ENCODE measurements around the gene AGRN.
A peak's percentile ranks its signal among the peaks of the same experiment; 100 is the strongest.

AGRN gene

GRCh38 chr1:996851-997712, 22.8 kb upstream of the AGRN start:
- Histone ChIP-seq H3K27me3 (ENCODE audit: insufficient read depth, low read length) (peaks cover 78% of the 10 kb centered on the region), H3K4me1 (ENCODE audit: insufficient read depth, low read length) (peaks cover 7% of the 10 kb centered on the region), H3K9me3 (ENCODE audit: insufficient read depth, low read depth, low read length) (no peaks in the 10 kb centered on the region), H3K9ac (ENCODE audit: low read depth, low read length) (no peak overlapping the region), H3K4me3 (ENCODE audit: low read length) (no peak overlapping the region), H3K36me3 (ENCODE audit: insufficient read depth, low read length) (no peaks in the 10 kb centered on the region), H3K27ac (ENCODE audit: low read depth, low read length) (no peak overlapping the region)
- WGBS, result 58% methylated on average over 24 of the region's 24 CpGs

DNA sequence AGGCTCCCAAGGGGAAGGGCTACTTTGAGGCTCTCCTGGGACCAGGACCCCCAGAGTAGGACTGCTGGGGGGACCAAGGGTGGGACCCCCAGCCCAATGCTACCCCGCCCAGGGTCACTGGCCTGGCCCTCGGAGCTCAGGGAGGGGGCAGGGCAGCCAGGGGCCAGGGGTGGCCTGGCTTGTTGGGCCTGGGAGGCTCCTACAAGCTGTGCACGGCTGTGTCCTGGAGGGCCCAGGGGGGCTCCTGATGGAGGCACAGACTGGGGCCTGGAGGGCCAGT, 22.3 kb upstream of the AGRN start:
- Histone ChIP-seq H3K27me3 (ENCODE audit: insufficient read depth, low read length) (peaks cover 78% of the 10 kb centered on the region), H3K9me3 (ENCODE audit: insufficient read depth, low read depth, low read length) (no peaks in the 10 kb centered on the region), H3K36me3 (ENCODE audit: insufficient read depth, low read length) (no peaks in the 10 kb centered on the region), H3K9ac (ENCODE audit: low read depth, low read length) (no peak overlapping the region), H3K4me3 (ENCODE audit: low read length) (no peak overlapping the region), H3K27ac (ENCODE audit: low read depth, low read length) (no peak overlapping the region), H3K4me1 (ENCODE audit: insufficient read depth, low read length) (peaks cover 7% of the 10 kb centered on the region)
- WGBS, result 57% methylated on average over 3 of the region's 3 CpGs

DNA sequence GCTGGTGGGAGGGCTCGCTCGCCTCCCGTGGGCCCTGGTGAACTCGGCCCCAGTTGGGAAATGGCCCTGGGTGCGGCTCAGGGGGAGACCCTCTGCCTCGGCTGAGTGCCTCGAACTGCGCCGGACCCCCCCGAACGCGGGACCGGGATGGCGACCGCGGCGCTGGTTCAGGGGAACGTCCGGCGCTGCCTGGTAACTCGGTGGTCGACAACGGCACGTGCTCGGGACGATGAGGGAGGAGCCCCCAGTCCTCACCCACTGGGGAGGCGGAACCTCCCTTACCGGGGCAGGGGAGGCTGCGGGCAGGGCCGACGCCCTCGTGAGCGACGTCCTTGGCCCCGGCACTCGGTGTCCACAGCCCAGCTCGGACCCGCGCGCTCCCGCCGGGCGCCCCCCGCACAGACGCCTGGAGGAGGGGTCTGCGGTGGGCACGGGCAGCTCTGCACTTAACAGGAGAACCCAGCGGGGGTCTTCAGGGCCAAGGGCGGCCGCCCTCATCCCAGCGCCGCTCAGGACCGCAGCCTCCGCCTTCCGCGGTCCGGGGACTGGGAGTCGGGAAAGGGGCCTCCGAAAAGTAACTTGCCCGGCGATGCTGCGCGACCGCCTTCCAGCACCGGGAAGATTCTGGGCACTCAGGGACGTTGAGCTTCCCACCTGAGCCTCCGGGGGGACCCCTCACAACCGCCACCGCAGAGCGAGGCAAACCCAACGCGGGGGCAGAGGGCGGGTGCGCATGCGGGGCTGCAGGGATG, 21.8 kb upstream of the AGRN start:
- Histone ChIP-seq H3K27me3 (ENCODE audit: insufficient read depth, low read length) (peaks cover 79% of the 10 kb centered on the region), H3K4me1 (ENCODE audit: insufficient read depth, low read length) (peaks cover 7% of the 10 kb centered on the region), H3K27ac (ENCODE audit: low read depth, low read length) (no peak overlapping the region), H3K36me3 (ENCODE audit: insufficient read depth, low read length) (no peaks in the 10 kb centered on the region), H3K9me3 (ENCODE audit: insufficient read depth, low read depth, low read length) (no peaks in the 10 kb centered on the region), H3K4me3 (ENCODE audit: low read length) (peak overlapping the region; percentile 44), H3K9ac (ENCODE audit: low read depth, low read length) (no peak overlapping the region; the same call in 1 of the 2 replicates)
- 12% methylated on average over 75 of the region's 75 CpGs for WGBS

DNA sequence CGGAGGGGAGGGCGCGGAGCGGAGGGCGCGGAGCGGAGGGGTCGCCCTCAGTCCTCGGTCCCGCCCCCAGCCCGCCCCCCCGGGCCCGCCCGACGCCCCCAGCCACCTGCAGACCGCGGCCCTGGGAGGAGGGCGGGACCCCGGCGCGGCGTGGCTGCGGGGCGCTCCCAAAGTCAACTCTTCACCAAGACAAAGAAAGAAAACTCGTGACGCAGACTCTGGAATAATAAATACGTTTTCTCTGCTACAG, 21.2 kb upstream of the AGRN start:
- 2% methylated on average over 25 of the region's 27 CpGs for WGBS
- Histone ChIP-seq H3K9ac (ENCODE audit: low read depth, low read length) (peak overlapping the region; percentile 29; the same call in 1 of the 2 replicates), H3K27me3 (ENCODE audit: insufficient read depth, low read length) (peaks cover 78% of the 10 kb centered on the region)

GRCh38 chr1:998995-999724, 20.8 kb upstream of the AGRN start:
- Histone ChIP-seq H3K4me3 (ENCODE audit: low read length) (peak overlapping the region; percentile 61), H3K9me3 (ENCODE audit: insufficient read depth, low read depth, low read length) (no peaks in the 10 kb centered on the region), H3K4me1 (ENCODE audit: insufficient read depth, low read length) (peaks cover 7% of the 10 kb centered on the region), H3K9ac (ENCODE audit: low read depth, low read length) (peak overlapping the region; percentile 29; the same call in 1 of the 2 replicates), H3K27me3 (ENCODE audit: insufficient read depth, low read length) (peaks cover 79% of the 10 kb centered on the region), H3K36me3 (ENCODE audit: insufficient read depth, low read length) (no peaks in the 10 kb centered on the region), H3K27ac (ENCODE audit: low read depth, low read length) (no peak overlapping the region)
- WGBS, result 2% methylated on average over 86 of the region's 86 CpGs

More for the DNA sequence above, 21.2 kb upstream of the AGRN start:
- H3K4me3 ChIP-seq (ENCODE audit: low read length), result peak overlapping the region; percentile 61
- no peak overlapping the region for H3K27ac ChIP-seq (ENCODE audit: low read depth, low read length)
- H3K9me3 ChIP-seq (ENCODE audit: insufficient read depth, low read depth, low read length), result no peaks in the 10 kb centered on the region
- peaks cover 7% of the 10 kb centered on the region for H3K4me1 ChIP-seq (ENCODE audit: insufficient read depth, low read length)
- no peaks in the 10 kb centered on the region for H3K36me3 ChIP-seq (ENCODE audit: insufficient read depth, low read length)

DNA sequence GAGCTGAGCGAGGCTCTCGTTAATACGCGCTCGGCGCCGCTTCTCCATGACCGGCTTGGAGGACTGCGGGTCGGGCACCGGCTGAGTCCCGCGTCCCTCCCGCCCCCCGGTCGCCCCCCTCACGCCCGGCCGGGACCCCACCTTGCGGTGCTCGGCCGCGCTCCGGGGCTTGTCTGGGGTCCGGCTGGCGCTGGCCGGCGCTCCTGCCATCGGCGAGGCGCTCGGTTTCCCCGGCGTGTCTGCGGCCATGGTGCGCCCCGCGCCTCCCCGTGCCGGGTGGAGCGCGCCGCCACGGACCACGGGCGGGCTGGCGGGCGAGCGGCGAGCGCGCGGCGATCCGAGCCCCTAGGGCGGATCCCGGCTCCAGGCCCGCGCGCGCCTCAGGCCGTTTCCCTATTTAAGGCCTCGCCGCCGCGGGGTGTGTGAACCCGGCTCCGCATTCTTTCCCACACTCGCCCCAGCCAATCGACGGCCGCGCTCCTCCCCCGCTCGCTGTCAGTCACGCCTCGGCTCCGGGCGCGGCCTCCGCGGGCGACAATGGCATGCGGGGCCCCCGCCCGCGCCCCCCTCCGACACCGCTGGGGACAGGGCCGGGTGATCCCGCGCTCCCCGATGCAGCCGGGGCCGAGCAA, 20.1 kb upstream of the AGRN start, which contains the start of gene HES4:
TSS of gene HES4 (minus strand) at position 373 of the 632 bp plus-strand sequence. CDS start at position 249, 124 bp downstream.
- H3K9me3 ChIP-seq (ENCODE audit: insufficient read depth, low read depth, low read length), result no peaks in the 10 kb centered on the region
- H3K27ac ChIP-seq (ENCODE audit: low read depth, low read length), result peak within 1 kb of the TSS; percentile 84; the same call in 1 of the 2 replicates
- peak within 1 kb of the TSS; percentile 61 for H3K4me3 ChIP-seq (ENCODE audit: low read length)
- peak within 1 kb of the TSS; percentile 73 for H3K9ac ChIP-seq (ENCODE audit: low read depth, low read length)
- H3K36me3 ChIP-seq (ENCODE audit: insufficient read depth, low read length), result no peaks in the 10 kb centered on the region
- H3K4me1 ChIP-seq (ENCODE audit: insufficient read depth, low read length), result peaks cover 12% of the 10 kb centered on the region
- peaks cover 78% of the 10 kb centered on the region for H3K27me3 ChIP-seq (ENCODE audit: insufficient read depth, low read length)
- 1% methylated on average over 94 of the region's 95 CpGs for WGBS

GRCh38 chr1:1000357-1001056, 19.4 kb upstream of the AGRN start:
- Histone ChIP-seq H3K4me1 (ENCODE audit: insufficient read depth, low read length) (peaks cover 18% of the 10 kb centered on the region), H3K27ac (ENCODE audit: low read depth, low read length) (peak overlapping the region; percentile 84; the same call in 1 of the 2 replicates)

DNA sequence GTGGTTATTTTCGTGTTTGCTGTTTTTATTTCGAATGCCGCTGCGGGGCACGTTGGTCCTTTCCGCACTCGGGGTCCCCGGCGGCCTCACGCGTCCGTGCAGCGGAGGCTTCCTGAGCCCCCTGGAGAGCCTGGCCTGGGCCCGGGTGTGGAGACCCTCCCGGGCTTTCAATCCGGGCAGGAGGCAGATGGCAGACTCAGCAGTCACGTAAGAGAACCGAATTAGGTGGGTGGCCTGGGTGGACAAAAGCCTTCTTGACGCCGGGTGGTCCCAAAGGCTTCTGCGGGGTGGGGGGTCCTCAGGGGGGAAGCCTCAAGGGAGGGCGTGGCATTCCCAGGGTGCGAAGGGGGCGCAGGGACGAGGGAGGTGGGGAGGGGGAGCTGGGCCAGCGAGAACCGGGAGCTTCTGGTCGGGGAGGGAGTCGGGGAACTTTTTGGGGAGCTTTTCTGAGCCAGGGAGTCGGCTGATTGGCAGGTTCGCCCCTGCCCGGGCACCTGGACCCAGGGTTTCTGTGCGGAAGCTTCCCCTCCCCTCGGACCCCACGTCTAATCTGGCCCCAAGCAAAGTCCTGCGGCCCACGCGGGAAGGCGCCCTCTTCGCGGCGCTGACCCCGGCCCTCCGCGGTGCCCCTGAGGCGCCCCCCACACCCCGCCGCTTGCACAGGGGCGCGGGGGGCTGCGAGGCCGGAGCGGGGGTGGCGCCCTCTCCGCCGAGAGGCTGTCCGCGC, 18.7 kb upstream of the AGRN start:
- H3K4me1 ChIP-seq (ENCODE audit: insufficient read depth, low read length), result peaks cover 18% of the 10 kb centered on the region

More at GRCh38 chr1:1000357-1001056, 19.4 kb upstream of the AGRN start:
- no peaks in the 10 kb centered on the region for H3K9me3 ChIP-seq (ENCODE audit: insufficient read depth, low read depth, low read length)
- H3K27me3 ChIP-seq (ENCODE audit: insufficient read depth, low read length), result peaks cover 76% of the 10 kb centered on the region
- H3K9ac ChIP-seq (ENCODE audit: low read depth, low read length), result peak overlapping the region; percentile 73
- WGBS, result 2% methylated on average over 75 of the region's 75 CpGs
- no peaks in the 10 kb centered on the region for H3K36me3 ChIP-seq (ENCODE audit: insufficient read depth, low read length)
- H3K4me3 ChIP-seq (ENCODE audit: low read length), result peak overlapping the region; percentile 61

GRCh38 chr1:1003618-1004419, 16.1 kb upstream of the AGRN start:
- Histone ChIP-seq H3K27me3 (ENCODE audit: insufficient read depth, low read length) (peaks cover 50% of the 10 kb centered on the region), H3K36me3 (ENCODE audit: insufficient read depth, low read length) (no peaks in the 10 kb centered on the region), H3K9ac (ENCODE audit: low read depth, low read length) (no peak overlapping the region), H3K4me1 (ENCODE audit: insufficient read depth, low read length) (peaks cover 11% of the 10 kb centered on the region), H3K9me3 (ENCODE audit: insufficient read depth, low read depth, low read length) (no peaks in the 10 kb centered on the region), H3K4me3 (ENCODE audit: low read length) (no peak overlapping the region), H3K27ac (ENCODE audit: low read depth, low read length) (no peak overlapping the region)
- WGBS, result 79% methylated on average over 21 of the region's 22 CpGs

More for the DNA sequence above, 18.7 kb upstream of the AGRN start:
- 4% methylated on average over 58 of the region's 58 CpGs for WGBS
- H3K27me3 ChIP-seq (ENCODE audit: insufficient read depth, low read length), result peaks cover 72% of the 10 kb centered on the region
- no peaks in the 10 kb centered on the region for H3K9me3 ChIP-seq (ENCODE audit: insufficient read depth, low read depth, low read length)
- no peaks in the 10 kb centered on the region for H3K36me3 ChIP-seq (ENCODE audit: insufficient read depth, low read length)
- peak overlapping the region; percentile 24; the same call in 1 of the 2 replicates for H3K9ac ChIP-seq (ENCODE audit: low read depth, low read length)
- H3K4me3 ChIP-seq (ENCODE audit: low read length), result peak overlapping the region; percentile 61
- peak overlapping the region; percentile 35; the same call in 1 of the 2 replicates for H3K27ac ChIP-seq (ENCODE audit: low read depth, low read length)
